Measurements from ENCODE around the gene CPNE2.

CPNE2 gene

GRCh38 chr16:57138281-57138935 is 46.0 kb downstream of the CPNE2 start:
- H3K4me3 ChIP-seq (replicated peaks; ENCODE audit: low read depth, low read length) = no peak overlapping the region
- no peak for TF ChIP-seq CTCF (IDR thresholded peaks at IDR 0.05; ENCODE audit: low read length, missing control alignments)
- no peak for DNase-seq (ENCODE audit: low read depth)

DNA sequence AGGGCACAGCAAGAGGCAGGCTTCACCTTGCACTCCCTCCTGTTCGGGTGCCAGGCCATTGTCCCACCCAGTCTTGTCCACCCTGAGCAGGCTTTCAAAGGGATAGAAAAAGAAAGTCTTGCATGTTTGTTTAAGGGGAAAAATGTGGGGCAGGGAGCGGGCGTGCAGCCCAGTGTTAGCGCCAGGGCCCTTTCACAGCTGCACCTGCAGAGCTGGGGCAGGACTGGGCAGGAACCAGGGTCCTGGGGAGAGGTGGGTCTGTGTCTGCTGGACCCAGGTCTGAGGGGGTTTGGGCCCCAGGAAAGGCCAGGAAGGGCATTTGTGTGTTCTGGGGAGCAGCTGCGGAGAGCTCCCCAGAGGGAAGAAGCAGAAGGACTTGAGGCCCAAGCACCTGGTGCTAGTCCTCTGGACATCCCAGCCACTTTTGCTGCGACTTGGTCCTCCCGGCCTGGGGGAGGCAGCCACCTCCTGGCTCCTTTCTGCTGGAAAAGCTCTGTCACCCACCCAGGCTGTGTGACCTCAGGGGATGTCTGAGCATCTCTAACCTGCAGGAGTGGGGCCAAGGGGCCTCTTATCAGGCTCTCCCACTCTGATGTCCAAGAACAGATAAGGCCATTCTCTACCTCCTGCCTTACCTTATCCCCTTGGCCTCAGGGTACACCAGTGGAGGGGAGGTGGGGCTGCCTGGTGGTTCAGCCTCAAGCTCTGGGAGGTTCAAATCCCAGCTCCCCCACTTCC is 48.7 kb downstream of the CPNE2 start:
- TF ChIP-seq CTCF (IDR thresholded peaks at IDR 0.05; ENCODE audit: low read length, missing control alignments) = no peak
- no peak for DNase-seq (ENCODE audit: low read depth)
- H3K4me3 ChIP-seq (replicated peaks; ENCODE audit: low read depth, low read length) = no peak overlapping the region

DNA sequence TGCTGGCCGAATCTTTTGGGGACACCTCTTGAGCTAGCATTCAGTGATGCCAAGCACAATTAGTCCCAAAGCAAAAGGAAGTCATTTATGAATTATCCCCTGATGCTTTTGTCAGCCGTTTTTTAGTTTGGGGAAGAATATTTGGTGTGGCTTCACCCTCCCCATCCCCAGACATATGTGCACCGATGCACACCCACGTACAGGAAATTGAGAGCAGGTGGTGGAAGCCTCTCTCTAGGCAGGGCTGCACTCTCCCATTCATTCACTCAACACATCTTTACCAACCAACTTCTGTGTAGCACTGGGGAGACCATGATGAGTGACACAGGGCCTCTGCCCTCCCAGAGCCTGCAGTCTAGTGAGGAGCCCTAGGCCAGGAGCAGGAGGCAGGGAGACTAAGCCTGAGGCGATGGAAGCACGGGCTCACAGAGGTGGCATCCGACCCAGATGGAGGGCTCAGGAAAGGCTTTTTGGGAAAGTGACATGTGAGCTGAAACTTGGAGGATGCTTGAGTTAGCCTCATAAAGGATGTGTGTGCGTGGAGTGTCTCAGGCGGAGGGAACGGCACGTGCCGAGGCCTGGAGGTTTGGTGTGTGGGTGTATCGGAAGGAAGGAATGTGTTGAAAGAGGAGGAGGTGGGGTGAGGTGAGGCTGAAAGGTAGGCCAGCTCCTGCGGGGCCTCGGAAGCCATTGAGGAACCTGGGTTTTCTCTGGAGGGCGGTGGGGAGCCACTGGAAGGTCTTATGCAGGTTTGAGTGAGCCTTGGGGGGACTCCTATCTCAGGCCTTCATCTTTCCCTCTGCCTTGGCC is 49.6 kb downstream of the CPNE2 start:
- no peak for TF ChIP-seq CTCF (IDR thresholded peaks at IDR 0.05; ENCODE audit: low read length, missing control alignments)
- DNase-seq (ENCODE audit: low read depth) = no peak
- no peak overlapping the region for H3K4me3 ChIP-seq (replicated peaks; ENCODE audit: low read depth, low read length)

DNA sequence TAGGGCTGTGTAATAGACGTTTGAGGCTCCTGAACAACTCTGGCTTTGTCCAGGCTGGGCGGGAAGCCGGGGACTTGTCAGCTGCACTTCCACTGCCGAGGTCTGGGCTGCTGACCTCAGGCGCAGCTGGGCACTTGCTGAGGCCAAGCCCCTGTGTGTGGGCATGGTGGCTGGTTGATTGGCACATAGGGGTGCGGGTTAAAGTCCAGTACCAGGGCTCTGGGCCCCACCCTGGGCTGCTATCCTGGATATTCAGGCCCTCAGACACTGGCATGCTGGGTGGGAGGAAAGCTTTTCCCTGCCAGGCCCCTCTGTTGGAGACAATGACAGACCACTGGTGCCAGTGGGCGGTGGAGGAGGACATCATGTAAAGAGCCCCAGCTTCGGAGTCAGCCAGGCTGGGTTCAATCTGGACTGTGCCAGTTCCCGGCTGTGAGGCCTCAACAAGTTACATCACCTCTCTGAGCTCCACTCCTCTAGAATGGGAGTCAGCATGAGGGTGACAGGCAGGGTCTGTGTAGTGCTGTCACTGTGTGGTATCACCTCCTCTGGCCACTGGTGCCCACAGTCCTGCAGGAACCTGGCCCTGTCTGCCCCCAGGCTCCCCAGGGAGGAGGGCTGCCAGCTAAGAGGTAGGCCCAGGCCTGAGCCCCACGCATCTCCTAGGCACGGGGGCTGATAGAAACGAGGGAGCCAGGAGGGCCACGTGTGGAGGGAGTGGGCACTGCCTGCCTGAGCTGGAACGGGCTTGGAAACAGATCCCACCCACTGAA is 51.0 kb downstream of the CPNE2 start:
- DNase-seq (ENCODE audit: low read depth) = no peak
- H3K4me3 ChIP-seq (replicated peaks; ENCODE audit: low read depth, low read length) = no peak overlapping the region
- TF ChIP-seq CTCF (IDR thresholded peaks at IDR 0.05; ENCODE audit: low read length, missing control alignments) = no peak

DNA sequence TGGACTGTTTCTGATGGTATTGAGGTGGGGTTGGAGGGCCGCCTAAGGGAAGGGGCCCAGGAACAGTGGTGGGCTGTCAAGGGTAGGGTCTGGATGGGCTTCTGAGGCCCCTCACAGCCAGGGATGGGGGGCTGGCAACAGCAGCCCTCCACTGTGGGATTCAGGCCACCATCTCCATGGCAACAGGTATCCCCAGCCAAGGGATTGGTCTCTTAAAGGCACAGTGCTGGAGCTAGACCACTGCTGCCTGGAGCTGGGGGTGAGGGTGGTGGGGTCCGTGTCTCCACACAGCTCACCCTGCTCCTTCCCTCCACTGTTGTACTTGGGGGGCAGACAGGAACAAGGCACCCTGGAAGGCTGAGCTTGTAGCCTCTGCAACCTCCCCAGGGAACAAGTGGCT is 51.6 kb downstream of the CPNE2 start:
- no peak overlapping the region for H3K4me3 ChIP-seq (replicated peaks; ENCODE audit: low read depth, low read length)
- DNase-seq (ENCODE audit: low read depth) = no peak
- no peak for TF ChIP-seq CTCF (IDR thresholded peaks at IDR 0.05; ENCODE audit: low read length, missing control alignments)

Measured in fibroblast of pulmonary artery (primary cell).